ENCODE results near the gene NUDT16. TPM values are rescaled to one million over a fixed set of nuclear protein-coding genes. Genes with fewer than 3 reads are reported as not detected.

Gene NUDT16
- polyA plus RNA-seq, 1 experiment: 8.5 TPM

DNA sequence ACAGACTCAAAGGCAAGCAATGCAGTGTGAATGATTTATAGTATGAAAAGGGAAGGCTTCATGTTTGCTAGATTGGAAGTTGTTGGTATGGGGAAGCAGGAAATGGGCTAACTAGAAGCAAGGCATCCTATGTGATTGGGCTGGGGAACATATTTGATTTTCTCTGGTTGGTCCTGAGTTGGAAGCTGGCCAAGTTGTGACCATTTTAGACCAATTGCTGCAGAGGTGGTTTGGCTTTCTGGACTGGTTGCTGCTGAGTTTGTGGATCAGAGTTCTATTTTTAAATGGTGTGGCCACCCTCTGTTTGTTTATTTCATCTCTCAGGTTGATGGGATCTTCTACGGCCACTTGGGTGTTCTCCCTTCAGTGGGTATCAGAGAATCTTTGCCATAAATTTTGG is 39.7 kb downstream of the NUDT16 start:
- no peaks in the 10 kb centered on the region for H3K27me3 ChIP-seq (ENCODE audit: control insufficient read depth, insufficient read depth, low read length)
- no peak overlapping the region for H3K4me3 ChIP-seq (ENCODE audit: low read depth, low read length)
- no peak overlapping the region for H3K27ac ChIP-seq (ENCODE audit: low read depth, low read length)
- no peaks in the 10 kb centered on the region for H3K9me3 ChIP-seq (ENCODE audit: control insufficient read depth, insufficient read depth, low read length)
- TF ChIP-seq, protein P1, sequence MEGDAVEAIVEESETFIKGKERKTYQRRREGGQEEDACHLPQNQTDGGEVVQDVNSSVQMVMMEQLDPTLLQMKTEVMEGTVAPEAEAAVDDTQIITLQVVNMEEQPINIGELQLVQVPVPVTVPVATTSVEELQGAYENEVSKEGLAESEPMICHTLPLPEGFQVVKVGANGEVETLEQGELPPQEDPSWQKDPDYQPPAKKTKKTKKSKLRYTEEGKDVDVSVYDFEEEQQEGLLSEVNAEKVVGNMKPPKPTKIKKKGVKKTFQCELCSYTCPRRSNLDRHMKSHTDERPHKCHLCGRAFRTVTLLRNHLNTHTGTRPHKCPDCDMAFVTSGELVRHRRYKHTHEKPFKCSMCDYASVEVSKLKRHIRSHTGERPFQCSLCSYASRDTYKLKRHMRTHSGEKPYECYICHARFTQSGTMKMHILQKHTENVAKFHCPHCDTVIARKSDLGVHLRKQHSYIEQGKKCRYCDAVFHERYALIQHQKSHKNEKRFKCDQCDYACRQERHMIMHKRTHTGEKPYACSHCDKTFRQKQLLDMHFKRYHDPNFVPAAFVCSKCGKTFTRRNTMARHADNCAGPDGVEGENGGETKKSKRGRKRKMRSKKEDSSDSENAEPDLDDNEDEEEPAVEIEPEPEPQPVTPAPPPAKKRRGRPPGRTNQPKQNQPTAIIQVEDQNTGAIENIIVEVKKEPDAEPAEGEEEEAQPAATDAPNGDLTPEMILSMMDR (IDR thresholded peaks at IDR 0.05; ENCODE audit: low read depth, low read length): no peak
- POLR2A ChIA-PET: no interaction called here
- DNase-seq (ENCODE audit: low read depth, low spot score): no peak
- CTCF ChIA-PET: no interaction called here

DNA sequence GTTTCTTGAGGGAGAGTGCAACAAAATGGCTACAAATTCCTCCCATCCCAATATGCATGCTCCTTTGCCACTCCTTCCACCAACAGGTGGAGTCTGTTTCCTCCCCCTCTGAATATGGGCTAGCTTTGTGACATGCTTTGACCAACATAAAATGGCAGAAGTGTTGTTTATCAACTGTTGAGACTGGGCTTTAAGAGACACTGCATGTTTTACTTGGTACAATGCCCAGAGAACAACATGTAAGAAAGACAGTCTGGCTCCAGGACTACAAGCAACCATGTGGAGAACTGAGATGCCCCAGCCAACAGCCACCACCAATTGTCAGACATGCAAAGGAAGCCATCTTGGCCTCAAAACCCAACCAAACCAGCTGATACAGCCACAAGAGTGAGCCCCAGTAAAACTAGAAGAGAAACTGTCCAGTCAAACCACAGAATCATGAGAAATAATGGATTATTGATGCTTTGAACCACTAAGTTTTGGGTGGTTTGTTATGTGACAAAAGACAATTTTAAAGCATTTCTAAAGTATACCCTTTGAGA is 40.5 kb downstream of the NUDT16 start:
- CTCF ChIA-PET: no interaction called here
- no peak for DNase-seq (ENCODE audit: low read depth, low spot score)

DNA sequence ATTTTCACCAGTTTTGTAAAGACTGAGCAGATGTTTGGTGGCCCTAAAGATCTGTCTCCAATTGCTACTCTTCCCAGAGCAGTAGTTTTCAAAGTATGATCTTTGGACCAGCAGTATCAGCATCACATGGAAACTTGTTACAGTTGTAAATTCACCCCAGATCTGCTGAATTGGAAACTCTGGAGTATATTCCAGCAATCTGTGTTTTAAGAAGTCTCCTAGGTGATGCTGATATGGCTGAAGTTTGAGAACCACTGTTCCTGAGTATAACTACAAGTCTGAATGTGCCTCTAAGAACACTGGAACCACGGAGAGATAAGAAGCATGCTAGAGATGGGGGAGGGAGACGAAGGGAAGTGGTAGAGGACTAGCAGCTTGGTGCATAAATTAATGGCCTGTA is 45.7 kb downstream of the NUDT16 start:
- ChIA-PET POLR2A (no interaction called here), CTCF (no interaction called here)
- Histone ChIP-seq H3K9me3 (ENCODE audit: control insufficient read depth, insufficient read depth, low read length) (no peaks in the 10 kb centered on the region), H3K4me3 (ENCODE audit: low read depth, low read length) (no peak overlapping the region), H3K27me3 (ENCODE audit: control insufficient read depth, insufficient read depth, low read length) (no peaks in the 10 kb centered on the region), H3K27ac (ENCODE audit: low read depth, low read length) (no peak overlapping the region)
- TF ChIP-seq, protein P1 (IDR thresholded peaks at IDR 0.05; ENCODE audit: low read depth, low read length): no peak
- no peak for DNase-seq (ENCODE audit: low read depth, low spot score)

More for the DNA sequence above, 40.5 kb downstream of the NUDT16 start:
- no peak overlapping the region for H3K27ac ChIP-seq (ENCODE audit: low read depth, low read length)
- H3K27me3 ChIP-seq (ENCODE audit: control insufficient read depth, insufficient read depth, low read length): no peaks in the 10 kb centered on the region
- POLR2A ChIA-PET: no interaction called here
- H3K4me3 ChIP-seq (ENCODE audit: low read depth, low read length): no peak overlapping the region
- TF ChIP-seq, protein P1 (IDR thresholded peaks at IDR 0.05; ENCODE audit: low read depth, low read length): no peak
- no peaks in the 10 kb centered on the region for H3K9me3 ChIP-seq (ENCODE audit: control insufficient read depth, insufficient read depth, low read length)

DNA sequence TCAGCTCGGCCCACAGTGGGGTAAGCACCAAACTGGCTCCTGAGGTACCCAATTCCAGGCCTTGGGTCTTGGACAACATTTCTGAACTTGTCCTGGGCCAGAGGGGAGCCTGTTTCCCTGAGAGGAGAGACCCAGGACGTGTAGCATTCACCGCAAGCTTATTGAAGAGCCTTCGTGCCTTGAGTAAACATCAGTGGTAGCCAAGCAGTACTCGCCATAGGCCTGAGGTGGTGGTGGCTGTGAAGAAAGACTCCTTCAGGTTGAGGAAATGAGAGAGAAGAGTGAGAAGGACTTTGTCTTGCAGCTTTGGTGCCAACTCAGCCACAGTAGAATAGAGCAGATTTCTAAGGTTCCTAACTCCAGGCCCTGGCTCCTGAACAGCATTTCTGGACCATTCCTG is 50.2 kb downstream of the NUDT16 start:
- TF ChIP-seq, protein P1 (IDR thresholded peaks at IDR 0.05; ENCODE audit: low read depth, low read length): no peak
- POLR2A ChIA-PET: no interaction called here
- Histone ChIP-seq H3K27ac (ENCODE audit: low read depth, low read length) (no peak overlapping the region), H3K27me3 (ENCODE audit: control insufficient read depth, insufficient read depth, low read length) (no peaks in the 10 kb centered on the region), H3K4me3 (ENCODE audit: low read depth, low read length) (no peak overlapping the region), H3K9me3 (ENCODE audit: control insufficient read depth, insufficient read depth, low read length) (no peaks in the 10 kb centered on the region)
- no peak for DNase-seq (ENCODE audit: low read depth, low spot score)
- CTCF ChIA-PET: no interaction called here

DNA sequence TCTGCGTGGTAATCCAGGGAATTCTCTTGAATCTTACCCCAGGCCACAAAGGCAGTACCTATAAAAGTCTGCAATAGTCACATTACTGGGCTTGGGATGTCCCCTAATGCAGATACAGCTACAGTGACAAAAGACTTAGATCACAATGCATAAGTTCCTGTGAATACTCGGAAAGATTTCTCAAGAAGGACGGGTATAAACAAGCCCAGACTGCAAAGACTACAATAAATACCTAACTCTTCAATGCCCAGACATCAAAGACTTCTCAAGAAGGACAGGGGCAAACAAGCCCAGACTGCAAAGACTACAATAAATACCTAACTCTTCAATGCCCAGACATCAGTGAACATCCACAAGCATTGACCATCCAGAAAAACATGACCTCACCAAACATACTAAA is 50.9 kb downstream of the NUDT16 start:
- Histone ChIP-seq H3K27ac (ENCODE audit: low read depth, low read length) (no peak overlapping the region), H3K9me3 (ENCODE audit: control insufficient read depth, insufficient read depth, low read length) (no peaks in the 10 kb centered on the region), H3K27me3 (ENCODE audit: control insufficient read depth, insufficient read depth, low read length) (peaks cover 3% of the 10 kb centered on the region), H3K4me3 (ENCODE audit: low read depth, low read length) (no peak overlapping the region)
- no peak for DNase-seq (ENCODE audit: low read depth, low spot score)
- CTCF ChIA-PET: no interaction called here
- TF ChIP-seq, protein P1 (IDR thresholded peaks at IDR 0.05; ENCODE audit: low read depth, low read length): no peak
- POLR2A ChIA-PET: no interaction called here
